ENCODE results near the gene CCDC83. TPM values are rescaled to one million over a fixed set of nuclear protein-coding genes. Genes with fewer than 3 reads are reported as not detected.
"Not testable (repeated sequence)": the region's sequence is repeated elsewhere in the genome, so short reads cannot be mapped to it uniquely, and the experiment has no call there.

The CCDC83 gene
- total and polyA plus RNA-seq, 9 donors, result not detected

DNA sequence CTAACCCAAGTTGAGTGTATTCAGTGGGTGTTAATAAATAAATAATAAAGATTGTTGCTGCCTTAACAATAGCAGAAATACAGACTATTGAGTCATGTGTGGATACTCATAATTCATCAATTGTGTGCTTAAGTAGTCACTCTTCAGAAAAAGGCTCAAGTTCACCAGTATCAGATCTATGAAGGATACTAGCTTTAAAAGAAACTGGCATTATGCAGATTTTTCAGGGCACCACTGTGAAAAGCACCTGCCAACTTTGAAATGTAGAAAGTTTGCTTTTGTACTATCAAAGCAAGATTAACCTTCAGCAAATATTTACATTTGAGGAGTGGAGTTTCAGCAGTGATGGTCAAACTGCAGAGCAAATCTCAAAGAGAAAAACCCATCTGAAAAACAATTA lies 24.1 kb upstream of the CCDC83 start:
- no peak overlapping the region for H3K4me3 ChIP-seq (ENCODE audit: low read length)
- no peak for DNase-seq
- no peaks in the 10 kb centered on the region for H3K36me3 ChIP-seq (ENCODE audit: control insufficient read depth, insufficient read depth, low read length)
- peaks cover 8% of the 10 kb centered on the region for H3K9me3 ChIP-seq (replicated peaks; ENCODE audit: control insufficient read depth, low read depth, low read length)
- H3K27me3 ChIP-seq (ENCODE audit: control insufficient read depth, insufficient read depth, low read length), result no peaks in the 10 kb centered on the region
- H3K4me1 ChIP-seq (ENCODE audit: control insufficient read depth, insufficient read depth, low read length), result peaks cover 11% of the 10 kb centered on the region
- H3K27ac ChIP-seq (ENCODE audit: low read length), result no peak overlapping the region

DNA sequence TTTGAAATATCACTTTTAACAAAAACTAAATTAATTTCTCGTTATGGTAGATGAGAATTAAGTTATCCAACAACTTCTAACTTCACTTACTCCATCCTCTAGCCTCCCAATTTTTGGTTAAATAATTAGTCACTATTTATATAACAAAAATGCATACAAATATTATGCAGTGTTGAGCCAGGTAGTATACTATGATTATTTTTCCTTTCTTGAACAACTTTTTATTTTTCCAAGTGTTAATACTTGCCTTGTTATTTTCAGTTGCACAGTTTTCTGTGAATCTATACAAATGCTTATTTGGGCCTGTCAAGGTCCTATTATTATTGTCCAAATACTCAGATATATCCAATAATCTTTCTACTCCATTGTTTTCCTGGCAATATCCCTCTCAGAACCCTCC lies 19.9 kb upstream of the CCDC83 start:
- Histone ChIP-seq H3K27me3 (ENCODE audit: control insufficient read depth, insufficient read depth, low read length) (no peaks in the 10 kb centered on the region), H3K27ac (ENCODE audit: low read length) (no peak overlapping the region), H3K4me1 (ENCODE audit: control insufficient read depth, insufficient read depth, low read length) (no peaks in the 10 kb centered on the region), H3K9me3 (replicated peaks; ENCODE audit: control insufficient read depth, low read depth, low read length) (peaks cover 8% of the 10 kb centered on the region), H3K4me3 (ENCODE audit: low read length) (no peak overlapping the region), H3K36me3 (ENCODE audit: control insufficient read depth, insufficient read depth, low read length) (no peaks in the 10 kb centered on the region)
- DNase-seq, result no peak
- no CpG with 5 or more reads among the region's 1 CpG for WGBS (ENCODE audit: insufficient coverage)

DNA sequence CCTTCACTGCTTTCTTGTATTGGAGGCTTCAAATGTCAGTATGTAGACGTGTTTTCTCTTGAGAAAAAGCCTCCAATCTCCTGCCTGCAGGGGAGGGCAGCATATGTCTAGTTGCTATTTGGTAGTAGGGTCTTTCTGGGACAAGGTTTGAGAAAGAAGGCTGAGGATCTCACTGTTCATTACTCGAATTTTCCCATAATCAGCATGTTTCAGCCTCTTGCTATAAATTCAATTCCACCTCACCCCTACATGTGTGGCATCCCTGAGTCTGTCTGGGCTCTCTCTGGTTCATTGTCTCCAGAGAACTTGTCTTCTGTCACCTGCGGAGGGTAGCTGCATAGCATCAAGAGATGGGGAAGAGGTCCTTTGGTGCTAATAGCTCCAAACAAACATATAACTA lies 19.5 kb upstream of the CCDC83 start:
- Histone ChIP-seq H3K36me3 (ENCODE audit: control insufficient read depth, insufficient read depth, low read length) (no peaks in the 10 kb centered on the region), H3K4me3 (ENCODE audit: low read length) (no peak overlapping the region), H3K9me3 (replicated peaks; ENCODE audit: control insufficient read depth, low read depth, low read length) (peaks cover 8% of the 10 kb centered on the region), H3K4me1 (ENCODE audit: control insufficient read depth, insufficient read depth, low read length) (no peaks in the 10 kb centered on the region), H3K27ac (ENCODE audit: low read length) (no peak overlapping the region), H3K27me3 (ENCODE audit: control insufficient read depth, insufficient read depth, low read length) (no peaks in the 10 kb centered on the region)
- WGBS (ENCODE audit: insufficient coverage), result 56% methylated on average over 2 of the region's 3 CpGs
- DNase-seq, result no peak

DNA sequence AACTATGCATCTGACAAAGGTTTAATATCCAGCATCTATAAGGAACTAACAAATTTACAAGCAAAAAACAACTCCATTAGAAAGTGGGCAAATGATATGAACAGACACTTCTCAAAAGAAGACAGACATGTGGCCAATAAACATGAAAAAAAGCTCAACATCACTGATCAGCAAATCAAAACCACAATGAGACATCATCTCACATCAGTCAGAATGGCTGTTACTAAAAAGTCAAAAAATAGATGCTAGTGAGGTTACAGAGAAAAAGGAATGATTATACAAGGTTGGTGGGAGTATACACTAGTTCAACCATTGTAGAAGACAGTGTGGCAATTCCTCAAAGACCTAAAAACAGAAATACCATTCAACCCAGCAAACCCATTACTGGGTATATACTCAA lies 14.3 kb upstream of the CCDC83 start:
- not testable (repeated sequence) for H3K27ac ChIP-seq (ENCODE audit: low read length); H3K4me3 ChIP-seq (ENCODE audit: low read length); H3K9me3 ChIP-seq (replicated peaks; ENCODE audit: control insufficient read depth, low read depth, low read length); H3K36me3 ChIP-seq (ENCODE audit: control insufficient read depth, insufficient read depth, low read length); DNase-seq; H3K27me3 ChIP-seq (ENCODE audit: control insufficient read depth, insufficient read depth, low read length); H3K4me1 ChIP-seq (ENCODE audit: control insufficient read depth, insufficient read depth, low read length)

DNA sequence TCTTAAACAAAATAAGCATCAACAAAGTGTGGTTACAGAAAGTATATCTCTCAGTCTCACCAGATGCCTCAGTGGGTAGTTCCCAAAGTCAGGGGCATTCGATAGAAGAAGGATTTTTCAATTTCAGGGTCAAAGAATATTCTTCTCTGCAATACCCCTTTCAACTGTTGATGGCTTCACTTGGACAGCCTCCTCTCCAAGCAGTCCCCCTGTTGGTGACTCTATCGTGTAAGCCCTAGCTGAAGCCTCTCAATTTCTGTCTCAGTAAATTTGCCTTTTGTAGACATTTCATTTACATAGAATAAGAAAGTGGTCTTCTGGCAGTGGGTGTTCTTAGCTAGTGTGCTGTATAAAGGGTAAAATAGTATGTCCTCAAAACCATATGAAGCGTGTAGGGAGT lies 11.3 kb upstream of the CCDC83 start:
- no peak for DNase-seq
- no peak overlapping the region for H3K27ac ChIP-seq (ENCODE audit: low read length)
- H3K4me3 ChIP-seq (ENCODE audit: low read length), result no peak overlapping the region
- H3K4me1 ChIP-seq (ENCODE audit: control insufficient read depth, insufficient read depth, low read length), result no peaks in the 10 kb centered on the region
- peaks cover 10% of the 10 kb centered on the region for H3K9me3 ChIP-seq (replicated peaks; ENCODE audit: control insufficient read depth, low read depth, low read length)
- WGBS (ENCODE audit: insufficient coverage), result no CpG with 5 or more reads among the region's 3 CpGs
- no peaks in the 10 kb centered on the region for H3K27me3 ChIP-seq (ENCODE audit: control insufficient read depth, insufficient read depth, low read length)
- no peaks in the 10 kb centered on the region for H3K36me3 ChIP-seq (ENCODE audit: control insufficient read depth, insufficient read depth, low read length)

DNA sequence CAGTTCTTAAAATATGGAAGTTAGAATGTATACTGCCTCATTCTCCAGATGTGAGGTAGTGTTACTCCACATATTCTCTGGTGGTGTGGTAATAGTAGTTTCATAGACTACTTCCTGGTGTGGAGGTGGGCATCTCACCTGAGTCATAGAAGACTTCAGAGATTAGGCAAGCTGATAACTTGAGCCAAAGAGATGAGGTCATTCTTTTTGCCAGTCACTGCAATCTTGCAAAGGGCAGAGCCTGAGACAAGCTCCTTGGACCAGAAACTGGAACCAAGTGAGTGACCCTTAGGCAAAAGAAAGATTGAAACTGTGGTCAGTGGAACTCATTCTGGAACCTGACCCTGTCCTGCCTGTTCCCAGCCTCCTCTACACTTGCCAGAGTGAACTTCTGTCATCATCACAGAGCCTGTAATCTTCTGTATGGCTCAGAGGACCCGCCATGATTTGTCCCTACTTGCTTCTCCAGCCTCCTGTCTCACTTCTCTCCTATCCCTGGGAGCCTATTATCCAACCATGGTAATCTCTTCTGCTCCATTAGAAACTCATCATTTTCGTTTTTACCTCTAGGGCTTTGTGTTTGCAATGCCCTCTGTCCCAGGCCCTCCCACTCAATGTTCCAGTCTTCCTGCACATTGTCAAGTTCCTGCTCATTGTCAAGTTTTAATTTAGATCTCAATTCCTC lies 10.6 kb upstream of the CCDC83 start:
- 77% methylated on average over 2 of the region's 2 CpGs for WGBS (ENCODE audit: insufficient coverage)
- H3K27ac ChIP-seq (ENCODE audit: low read length), result no peak overlapping the region

DNA sequence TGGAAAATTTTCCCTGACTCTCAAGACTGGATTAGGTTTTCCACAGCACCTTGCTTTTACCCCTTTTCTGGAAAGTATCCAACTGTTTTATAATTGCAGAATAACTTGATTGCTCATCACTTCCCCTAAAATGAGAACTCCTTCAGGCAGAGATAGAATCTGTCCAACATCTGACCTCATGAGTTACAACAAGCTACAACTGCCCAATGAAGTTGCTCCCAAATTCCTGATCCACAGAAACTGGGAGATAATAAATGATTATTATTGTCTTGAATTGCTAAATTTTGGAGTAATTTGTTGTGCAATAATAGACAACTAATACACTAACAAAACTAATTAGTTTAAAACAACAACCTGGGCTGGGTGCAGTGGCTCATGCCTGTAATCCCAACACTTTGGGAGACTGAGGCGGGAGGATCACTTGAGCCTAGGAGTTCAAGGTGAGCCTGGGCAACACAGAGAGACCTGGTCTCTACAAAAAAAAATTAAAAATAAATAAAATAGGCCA lies 10.0 kb upstream of the CCDC83 start:
- DNase-seq, result no peak
- Histone ChIP-seq H3K9me3 (replicated peaks; ENCODE audit: control insufficient read depth, low read depth, low read length) (peaks cover 10% of the 10 kb centered on the region), H3K4me1 (ENCODE audit: control insufficient read depth, insufficient read depth, low read length) (no peaks in the 10 kb centered on the region), H3K27me3 (ENCODE audit: control insufficient read depth, insufficient read depth, low read length) (no peaks in the 10 kb centered on the region), H3K4me3 (ENCODE audit: low read length) (no peak overlapping the region), H3K27ac (ENCODE audit: low read length) (no peak overlapping the region), H3K36me3 (ENCODE audit: control insufficient read depth, insufficient read depth, low read length) (no peaks in the 10 kb centered on the region)
- WGBS (ENCODE audit: insufficient coverage), result 100% methylated on average over 1 of the region's 1 CpG

More for the DNA sequence above, 10.6 kb upstream of the CCDC83 start:
- H3K9me3 ChIP-seq (replicated peaks; ENCODE audit: control insufficient read depth, low read depth, low read length), result peaks cover 10% of the 10 kb centered on the region
- H3K4me1 ChIP-seq (ENCODE audit: control insufficient read depth, insufficient read depth, low read length), result no peaks in the 10 kb centered on the region
- no peak for DNase-seq
- no peaks in the 10 kb centered on the region for H3K27me3 ChIP-seq (ENCODE audit: control insufficient read depth, insufficient read depth, low read length)
- H3K36me3 ChIP-seq (ENCODE audit: control insufficient read depth, insufficient read depth, low read length), result no peaks in the 10 kb centered on the region
- H3K4me3 ChIP-seq (ENCODE audit: low read length), result no peak overlapping the region

DNA sequence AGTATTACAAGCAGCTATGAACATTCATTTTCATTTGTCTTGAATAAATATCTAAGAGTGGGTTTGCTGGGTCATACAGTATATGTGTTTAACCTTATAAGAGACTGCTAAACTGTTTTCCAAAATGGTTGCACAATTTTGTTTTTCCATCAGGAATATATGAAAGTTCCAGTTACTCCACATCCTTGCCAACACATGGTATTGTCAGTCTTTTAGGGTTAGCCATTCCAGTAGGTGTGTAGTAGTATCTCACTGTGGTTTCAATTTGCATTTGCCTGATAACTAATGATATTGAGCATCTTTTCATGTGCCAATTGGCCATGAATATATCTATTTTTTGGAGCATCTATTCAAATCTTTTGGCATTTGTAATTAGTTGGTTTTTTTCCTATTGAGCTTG lies 7.7 kb upstream of the CCDC83 start:
- Histone ChIP-seq H3K4me3 (ENCODE audit: low read length) (no peak overlapping the region), H3K4me1 (ENCODE audit: control insufficient read depth, insufficient read depth, low read length) (no peaks in the 10 kb centered on the region), H3K27ac (ENCODE audit: low read length) (no peak overlapping the region), H3K36me3 (ENCODE audit: control insufficient read depth, insufficient read depth, low read length) (no peaks in the 10 kb centered on the region), H3K27me3 (ENCODE audit: control insufficient read depth, insufficient read depth, low read length) (no peaks in the 10 kb centered on the region), H3K9me3 (replicated peaks; ENCODE audit: control insufficient read depth, low read depth, low read length) (peaks cover 16% of the 10 kb centered on the region)
- no peak for DNase-seq

DNA sequence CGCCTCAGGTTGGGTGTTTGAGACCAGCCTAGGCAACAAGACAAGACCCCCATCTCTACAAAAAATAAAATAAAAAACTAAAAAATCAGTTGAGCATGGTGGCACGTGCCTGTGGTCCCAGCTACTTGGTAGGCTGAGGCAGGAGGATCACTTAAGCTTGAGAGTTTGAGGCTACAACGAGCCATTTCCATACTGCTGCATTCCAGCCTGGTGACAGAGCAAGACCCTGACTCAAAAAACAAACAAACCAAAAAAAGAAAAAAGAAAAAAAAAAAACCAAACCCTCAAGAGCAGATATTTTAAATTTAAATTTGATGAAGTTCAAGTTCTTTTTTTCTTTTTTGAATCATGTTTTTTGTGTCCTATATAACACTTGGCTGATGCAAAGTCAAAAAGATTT lies 7.2 kb upstream of the CCDC83 start:
- no peaks in the 10 kb centered on the region for H3K4me1 ChIP-seq (ENCODE audit: control insufficient read depth, insufficient read depth, low read length)
- no peak for DNase-seq
- no peaks in the 10 kb centered on the region for H3K27me3 ChIP-seq (ENCODE audit: control insufficient read depth, insufficient read depth, low read length)
- WGBS (ENCODE audit: insufficient coverage), result no CpG with 5 or more reads among the region's 3 CpGs
- H3K9me3 ChIP-seq (replicated peaks; ENCODE audit: control insufficient read depth, low read depth, low read length), result peaks cover 18% of the 10 kb centered on the region
- H3K4me3 ChIP-seq (ENCODE audit: low read length), result no peak overlapping the region
- H3K27ac ChIP-seq (ENCODE audit: low read length), result no peak overlapping the region
- H3K36me3 ChIP-seq (ENCODE audit: control insufficient read depth, insufficient read depth, low read length), result no peaks in the 10 kb centered on the region

DNA sequence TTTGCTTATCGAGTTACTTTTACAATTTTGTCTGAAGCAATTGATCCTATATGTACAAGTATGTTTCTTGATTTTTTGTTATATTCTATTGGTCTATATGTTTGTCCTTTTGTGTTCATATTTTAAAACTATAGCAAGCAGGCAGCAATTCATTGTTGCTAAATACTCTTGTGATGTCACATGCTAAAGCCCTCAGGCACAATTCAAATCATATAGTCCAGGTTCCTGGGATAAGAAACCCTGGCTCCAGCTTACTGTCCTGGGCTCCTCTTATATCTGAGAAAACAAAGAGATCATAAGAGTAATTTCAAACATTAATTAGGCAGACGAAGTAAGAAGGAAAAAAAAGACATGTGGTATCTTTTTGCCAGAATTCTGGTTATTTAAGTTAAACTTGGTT lies 6.6 kb upstream of the CCDC83 start:
- Histone ChIP-seq H3K36me3 (ENCODE audit: control insufficient read depth, insufficient read depth, low read length) (no peaks in the 10 kb centered on the region), H3K27me3 (ENCODE audit: control insufficient read depth, insufficient read depth, low read length) (no peaks in the 10 kb centered on the region), H3K27ac (ENCODE audit: low read length) (no peak overlapping the region), H3K4me3 (ENCODE audit: low read length) (no peak overlapping the region), H3K9me3 (replicated peaks; ENCODE audit: control insufficient read depth, low read depth, low read length) (peaks cover 18% of the 10 kb centered on the region), H3K4me1 (ENCODE audit: control insufficient read depth, insufficient read depth, low read length) (no peaks in the 10 kb centered on the region)
- no CpG with 5 or more reads among the region's 2 CpGs for WGBS (ENCODE audit: insufficient coverage)
- DNase-seq, result no peak

DNA sequence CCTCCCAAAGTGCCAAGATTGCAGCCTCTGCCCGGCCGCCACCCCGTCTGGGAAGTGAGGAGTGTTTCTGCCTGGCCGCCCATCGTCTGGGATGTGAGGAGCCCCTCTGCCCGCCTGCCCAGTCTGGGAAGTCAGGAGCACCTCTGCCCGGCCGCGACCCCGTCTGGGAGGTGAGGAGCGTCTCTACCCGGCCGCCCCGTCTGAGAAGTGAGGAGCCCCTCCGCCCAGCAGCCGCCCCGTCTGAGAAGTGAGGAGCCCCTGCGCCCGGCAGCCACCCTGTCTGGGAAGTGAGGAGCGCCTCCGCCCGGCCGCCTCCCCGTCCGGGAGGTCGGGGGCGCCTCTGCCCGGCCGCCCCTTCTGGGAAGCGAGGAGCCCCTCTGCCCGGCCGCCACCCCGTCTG lies 2.4 kb upstream of the CCDC83 start:
- H3K36me3 ChIP-seq (ENCODE audit: control insufficient read depth, insufficient read depth, low read length); DNase-seq; H3K27ac ChIP-seq (ENCODE audit: low read length); H3K4me3 ChIP-seq (ENCODE audit: low read length); H3K27me3 ChIP-seq (ENCODE audit: control insufficient read depth, insufficient read depth, low read length); H3K4me1 ChIP-seq (ENCODE audit: control insufficient read depth, insufficient read depth, low read length): not testable (repeated sequence)
- peaks cover 15% of the 10 kb centered on the region for H3K9me3 ChIP-seq (replicated peaks; ENCODE audit: control insufficient read depth, low read depth, low read length)
- 97% methylated on average over 19 of the region's 33 CpGs for WGBS (ENCODE audit: insufficient coverage)

Data from muscle of leg (tissue), 11 donors.